NK-92 (cell line): Measurements from ENCODE around the gene GPR137B.

ENCODE experiments used
- DNase-seq: peaks from one replicate; lab custom pipeline; 2025; ENCODE audit not compliant: unreplicated experiment; lab: John Stamatoyannopoulos, UW

The GPR137B gene

GRCh38 chr1:236113324-236114032 is 28.9 kb upstream of the GPR137B start:
- no peak for DNase-seq

GRCh38 chr1:236114076-236114747 is 28.1 kb upstream of the GPR137B start:
- DNase-seq, result no peak

- no peak for DNase-seq
These were observed 24.6 kb upstream of the GPR137B start for GRCh38 chr1:236117710-236118109.

GRCh38 chr1:236119943-236120484 is 22.3 kb upstream of the GPR137B start:
- no peak for DNase-seq

- DNase-seq, result no peak
These were observed 21.6 kb upstream of the GPR137B start for GRCh38 chr1:236120721-236121153.

GRCh38 chr1:236122176-236122575 is 20.2 kb upstream of the GPR137B start:
- DNase-seq, result no peak

- no peak for DNase-seq
These were observed 18.8 kb upstream of the GPR137B start for GRCh38 chr1:236123563-236123962.

- DNase-seq, result no peak
These were observed 17.4 kb upstream of the GPR137B start for GRCh38 chr1:236124965-236125364.

- no peak for DNase-seq
These were observed 15.3 kb upstream of the GPR137B start for GRCh38 chr1:236127045-236127444.

- DNase-seq, result no peak
These were observed 13.6 kb upstream of the GPR137B start for GRCh38 chr1:236128646-236129178.

GRCh38 chr1:236129306-236129705 is 13.0 kb upstream of the GPR137B start:
- no peak for DNase-seq

- no peak for DNase-seq
These were observed 12.0 kb upstream of the GPR137B start for GRCh38 chr1:236130372-236130771.

- no peak for DNase-seq
These were observed 10.4 kb upstream of the GPR137B start for GRCh38 chr1:236131916-236132315.

- no peak for DNase-seq
These were observed 9.8 kb upstream of the GPR137B start for GRCh38 chr1:236132420-236133046.

- DNase-seq, result no peak
These were observed 9.0 kb upstream of the GPR137B start for GRCh38 chr1:236133339-236133738.

- no peak for DNase-seq
These were observed 8.5 kb upstream of the GPR137B start for GRCh38 chr1:236133802-236134201.

- DNase-seq, result no peak
These were observed 5.0 kb upstream of the GPR137B start for GRCh38 chr1:236137285-236137852.

GRCh38 chr1:236139495-236139894 is 2.8 kb upstream of the GPR137B start:
- no peak for DNase-seq

GRCh38 chr1:236140705-236141446 is 1.5 kb upstream of the GPR137B start:
- DNase-seq, result no peak

GRCh38 chr1:236141447-236142252 is 689 bp upstream of the GPR137B start:
- no peak for DNase-seq
